C4-2B (cell line): Measurements from ENCODE around the gene ETFRF1.

Source experiments
- ZFX ChIP-seq: fragments of 450-650 bp; IDR thresholded peaks from 2 replicates; pipeline ENCODE4 v1.6.1; 2017
- TF ChIP-seq, protein P1 (sequence below): fragments of 450-650 bp; conservative IDR thresholded peaks from 2 replicates; pipeline ENCODE4 v1.5.1; 2017; ENCODE audit warnings: mild to moderate bottlenecking

GRCh38 chr12:25254271-25254880, 59.3 kb downstream of the ETFRF1 start:
- TF ChIP-seq, protein P1, sequence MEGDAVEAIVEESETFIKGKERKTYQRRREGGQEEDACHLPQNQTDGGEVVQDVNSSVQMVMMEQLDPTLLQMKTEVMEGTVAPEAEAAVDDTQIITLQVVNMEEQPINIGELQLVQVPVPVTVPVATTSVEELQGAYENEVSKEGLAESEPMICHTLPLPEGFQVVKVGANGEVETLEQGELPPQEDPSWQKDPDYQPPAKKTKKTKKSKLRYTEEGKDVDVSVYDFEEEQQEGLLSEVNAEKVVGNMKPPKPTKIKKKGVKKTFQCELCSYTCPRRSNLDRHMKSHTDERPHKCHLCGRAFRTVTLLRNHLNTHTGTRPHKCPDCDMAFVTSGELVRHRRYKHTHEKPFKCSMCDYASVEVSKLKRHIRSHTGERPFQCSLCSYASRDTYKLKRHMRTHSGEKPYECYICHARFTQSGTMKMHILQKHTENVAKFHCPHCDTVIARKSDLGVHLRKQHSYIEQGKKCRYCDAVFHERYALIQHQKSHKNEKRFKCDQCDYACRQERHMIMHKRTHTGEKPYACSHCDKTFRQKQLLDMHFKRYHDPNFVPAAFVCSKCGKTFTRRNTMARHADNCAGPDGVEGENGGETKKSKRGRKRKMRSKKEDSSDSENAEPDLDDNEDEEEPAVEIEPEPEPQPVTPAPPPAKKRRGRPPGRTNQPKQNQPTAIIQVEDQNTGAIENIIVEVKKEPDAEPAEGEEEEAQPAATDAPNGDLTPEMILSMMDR: no peak
- TF ChIP-seq ZFX: no peak
